ENCODE results near the gene FAM200B. TPM values are rescaled to one million over a fixed set of nuclear protein-coding genes. Genes with fewer than 3 reads are reported as not detected.
A peak's percentile ranks its signal among the peaks of the same experiment; 100 is the strongest.

The FAM200B gene
- total and polyA plus RNA-seq, 2 experiments from 2014 or later, result 51.8 to 54.0 TPM

GRCh38 chr4:15716115-15716514, 34.5 kb downstream of the FAM200B start:
- no peak for DNase-seq (ENCODE audit: low spot score)
- no peak overlapping the region for H3K4me3 ChIP-seq
- H3K79me2 ChIP-seq, result no peaks in the 10 kb centered on the region
- no peak overlapping the region for H2AFZ ChIP-seq
- 63% methylated on average over 3 of the region's 3 CpGs for WGBS (ENCODE audit: low lambda C conversion rate, missing lambda C conversion rate)
- peak overlapping the region; percentile 56 for H3K27ac ChIP-seq
- H3K9me3 ChIP-seq (ENCODE audit: low read depth), result no peaks in the 10 kb centered on the region
- no peaks in the 10 kb centered on the region for H4K20me1 ChIP-seq (ENCODE audit: insufficient read depth, poor library complexity, severe bottlenecking)
- no peak for TF ChIP-seq CTCF (IDR thresholded peaks at IDR 0.05; ENCODE audit: poor library complexity)
- no peak for TF ChIP-seq EZH2phosphoT487 (IDR thresholded peaks at IDR 0.05; ENCODE audit: low read depth, severe bottlenecking, unreplicated experiment)
- TF ChIP-seq EZH2 (IDR thresholded peaks at IDR 0.05; ENCODE audit: borderline replicate concordance), result no peak
- H3K27me3 ChIP-seq, result no peaks in the 10 kb centered on the region
- peaks cover 10% of the 10 kb centered on the region for H3K4me1 ChIP-seq (ENCODE audit: insufficient read depth)
- no peak overlapping the region for H3K4me2 ChIP-seq
- H3K36me3 ChIP-seq (replicated peaks; ENCODE audit: insufficient read depth, low read depth), result no peaks in the 10 kb centered on the region
- H3K9me2 ChIP-seq (replicated peaks; ENCODE audit: insufficient read depth), result no peaks in the 10 kb centered on the region

GRCh38 chr4:15717086-15717485, 35.5 kb downstream of the FAM200B start:
- Histone ChIP-seq H3K36me3 (replicated peaks; ENCODE audit: insufficient read depth, low read depth) (no peaks in the 10 kb centered on the region), H3K27me3 (no peaks in the 10 kb centered on the region), H3K9me2 (replicated peaks; ENCODE audit: insufficient read depth) (no peaks in the 10 kb centered on the region), H3K9me3 (ENCODE audit: low read depth) (no peaks in the 10 kb centered on the region), H3K27ac (no peak overlapping the region), H4K20me1 (ENCODE audit: insufficient read depth, poor library complexity, severe bottlenecking) (no peaks in the 10 kb centered on the region), H3K4me3 (no peak overlapping the region), H2AFZ (no peak overlapping the region), H3K4me1 (ENCODE audit: insufficient read depth) (peaks cover 10% of the 10 kb centered on the region), H3K4me2 (no peak overlapping the region), H3K79me2 (no peaks in the 10 kb centered on the region)
- TF ChIP-seq CTCF (IDR thresholded peaks at IDR 0.05; ENCODE audit: poor library complexity), result no peak
- TF ChIP-seq EZH2 (IDR thresholded peaks at IDR 0.05; ENCODE audit: borderline replicate concordance), result no peak
- TF ChIP-seq EZH2phosphoT487 (IDR thresholded peaks at IDR 0.05; ENCODE audit: low read depth, severe bottlenecking, unreplicated experiment), result no peak
- 48% methylated on average over 6 of the region's 6 CpGs for WGBS (ENCODE audit: low lambda C conversion rate, missing lambda C conversion rate)
- no peak for DNase-seq (ENCODE audit: low spot score)

- Histone ChIP-seq H4K20me1 (ENCODE audit: insufficient read depth, poor library complexity, severe bottlenecking) (no peaks in the 10 kb centered on the region), H3K4me2 (no peak overlapping the region), H2AFZ (no peak overlapping the region), H3K27ac (no peak overlapping the region), H3K4me1 (ENCODE audit: insufficient read depth) (peaks cover 10% of the 10 kb centered on the region), H3K36me3 (replicated peaks; ENCODE audit: insufficient read depth, low read depth) (no peaks in the 10 kb centered on the region), H3K9me2 (replicated peaks; ENCODE audit: insufficient read depth) (no peaks in the 10 kb centered on the region), H3K9me3 (ENCODE audit: low read depth) (no peaks in the 10 kb centered on the region), H3K27me3 (no peaks in the 10 kb centered on the region), H3K79me2 (no peaks in the 10 kb centered on the region), H3K4me3 (no peak overlapping the region)
- no peak for TF ChIP-seq CTCF (IDR thresholded peaks at IDR 0.05; ENCODE audit: poor library complexity)
- TF ChIP-seq EZH2phosphoT487 (IDR thresholded peaks at IDR 0.05; ENCODE audit: low read depth, severe bottlenecking, unreplicated experiment), result no peak
- no peak for TF ChIP-seq EZH2 (IDR thresholded peaks at IDR 0.05; ENCODE audit: borderline replicate concordance)
- WGBS (ENCODE audit: low lambda C conversion rate, missing lambda C conversion rate), result 49% methylated on average over 3 of the region's 3 CpGs
- DNase-seq (ENCODE audit: low spot score), result no peak
Observed at GRCh38 chr4:15717657-15718416, 36.2 kb downstream of the FAM200B start.

All from hepatocyte (in vitro differentiated cells).